Renal cortex interstitium (tissue), 15 donors: ENCODE measurements around the gene CPNE9. TPM values are rescaled to one million over a fixed set of nuclear protein-coding genes. Genes with fewer than 3 reads are reported as not detected.

Experiments
- DNase-seq, 11 donors: peaks; one replicate each; pipeline ENCODE4 v3.0.0-alpha.2; 2013; ENCODE audit warnings: low read depth in 9 of 11, low spot score in 4 of 11; ENCODE audit errors: extremely low read depth in 1 of 11
- long read RNA-seq, 16 experiments: transcript quantifications; one replicate each; lab custom pipeline, GENCODE V29; 2026
- polyA plus RNA-seq, 3 donors: library from polyadenylated mRNA; unstranded; fragments of 120-200 nt; gene quantifications; one replicate each; pipeline ENCODE4 v1.2.1, GENCODE V29; 2013; ENCODE audit not compliant: insufficient read length in 3 of 3

CPNE9 gene, protein sequence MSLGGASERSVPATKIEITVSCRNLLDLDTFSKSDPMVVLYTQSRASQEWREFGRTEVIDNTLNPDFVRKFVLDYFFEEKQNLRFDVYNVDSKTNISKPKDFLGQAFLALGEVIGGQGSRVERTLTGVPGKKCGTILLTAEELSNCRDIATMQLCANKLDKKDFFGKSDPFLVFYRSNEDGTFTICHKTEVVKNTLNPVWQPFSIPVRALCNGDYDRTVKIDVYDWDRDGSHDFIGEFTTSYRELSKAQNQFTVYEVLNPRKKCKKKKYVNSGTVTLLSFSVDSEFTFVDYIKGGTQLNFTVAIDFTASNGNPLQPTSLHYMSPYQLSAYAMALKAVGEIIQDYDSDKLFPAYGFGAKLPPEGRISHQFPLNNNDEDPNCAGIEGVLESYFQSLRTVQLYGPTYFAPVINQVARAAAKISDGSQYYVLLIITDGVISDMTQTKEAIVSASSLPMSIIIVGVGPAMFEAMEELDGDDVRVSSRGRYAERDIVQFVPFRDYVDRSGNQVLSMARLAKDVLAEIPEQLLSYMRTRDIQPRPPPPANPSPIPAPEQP
- polyA plus RNA-seq: under 1 TPM in 1 of 3 donors, not detected in 2; 0.29 TPM
- long read RNA-seq, donor 1: 0 reads
- long read RNA-seq, donor 2: 0 reads
- long read RNA-seq, donor 3: 0 reads
- long read RNA-seq, donor 4: 0 reads
- long read RNA-seq, donor 5: 0 reads
- long read RNA-seq, donor 6: 0 reads
- long read RNA-seq, donor 7: 0 reads
- long read RNA-seq, donor 8: 0 reads
- long read RNA-seq, donor 9: 0 reads
- long read RNA-seq, donor 10: 0 reads
- long read RNA-seq, donor 11: 0 reads
- long read RNA-seq, donor 12: 0 reads
- long read RNA-seq, donor 13: 0 reads
- long read RNA-seq, donor 14: 0 reads
- long read RNA-seq, donor 15: 0 reads
- long read RNA-seq, donor 16: 0 reads

DNA sequence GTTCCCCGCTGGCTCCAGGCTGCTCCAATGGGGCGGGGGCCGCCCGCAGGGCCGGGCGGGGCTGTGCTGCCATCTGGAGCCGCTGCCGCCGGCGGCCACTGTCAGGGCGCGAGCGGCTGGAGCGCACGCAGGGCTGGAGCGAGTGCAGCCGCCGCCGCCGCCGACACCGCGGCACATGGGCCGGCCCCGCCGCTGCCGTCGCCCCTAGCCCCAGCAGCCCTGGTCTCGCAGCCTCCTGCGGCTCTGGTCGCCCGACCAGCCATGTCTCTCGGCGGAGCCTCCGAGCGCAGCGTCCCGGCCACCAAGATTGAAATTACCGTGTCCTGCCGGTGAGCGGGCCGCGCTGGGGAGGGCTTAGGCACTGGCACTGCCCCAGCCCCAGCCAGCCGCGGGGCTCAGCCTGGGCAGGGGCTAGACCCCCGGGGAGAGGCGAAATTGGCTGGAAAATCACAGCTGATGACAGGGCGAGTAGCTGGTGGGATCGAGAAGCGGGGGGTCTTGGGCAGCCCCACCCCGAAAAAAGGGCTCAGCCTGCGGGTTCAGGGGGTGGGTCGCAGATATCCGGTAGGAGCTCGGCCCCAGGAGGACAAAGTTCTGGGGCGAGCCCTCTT lies at the start of gene CPNE9:
CPNE9 (plus strand) TSS at position 98 of the 611 bp plus-strand sequence; CDS start at position 262, 164 bp downstream.
- DNase-seq: no peak

- no peak for DNase-seq
These were observed 43.8 kb upstream of the CPNE9 start for GRCh38 chr3:9659849-9660248.

- no peak for DNase-seq
These were observed 42.7 kb upstream of the CPNE9 start for GRCh38 chr3:9660972-9661371.

DNA sequence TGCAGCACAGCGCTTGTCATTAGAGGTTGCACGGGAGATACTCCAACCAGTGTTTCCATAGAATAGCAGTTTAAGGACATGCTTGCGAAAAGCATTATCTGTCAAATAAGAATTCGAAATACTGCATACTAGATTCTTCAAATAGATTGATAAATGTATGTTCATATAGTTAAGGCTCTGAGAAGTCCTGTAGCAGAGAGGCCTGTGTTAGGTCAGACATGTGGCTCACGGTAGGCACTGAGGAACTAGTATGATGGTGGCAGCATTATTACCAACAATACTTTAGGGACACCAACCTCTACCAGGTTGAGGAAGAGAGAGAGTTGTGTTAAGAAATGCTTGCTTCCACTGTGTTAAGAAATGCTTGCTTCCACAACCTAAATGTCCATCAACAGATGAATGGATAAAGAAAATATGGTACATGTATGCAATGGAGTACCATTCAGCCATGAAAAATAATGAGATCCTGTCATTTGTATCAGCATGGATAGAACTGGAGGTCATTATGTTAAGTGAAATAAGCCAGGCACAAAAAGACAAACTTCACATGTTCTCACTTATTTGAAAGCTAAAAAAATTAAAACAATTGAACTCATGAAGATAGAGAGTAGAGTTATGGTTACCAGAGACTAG lies 39.4 kb upstream of the CPNE9 start:
- DNase-seq: no peak

DNA sequence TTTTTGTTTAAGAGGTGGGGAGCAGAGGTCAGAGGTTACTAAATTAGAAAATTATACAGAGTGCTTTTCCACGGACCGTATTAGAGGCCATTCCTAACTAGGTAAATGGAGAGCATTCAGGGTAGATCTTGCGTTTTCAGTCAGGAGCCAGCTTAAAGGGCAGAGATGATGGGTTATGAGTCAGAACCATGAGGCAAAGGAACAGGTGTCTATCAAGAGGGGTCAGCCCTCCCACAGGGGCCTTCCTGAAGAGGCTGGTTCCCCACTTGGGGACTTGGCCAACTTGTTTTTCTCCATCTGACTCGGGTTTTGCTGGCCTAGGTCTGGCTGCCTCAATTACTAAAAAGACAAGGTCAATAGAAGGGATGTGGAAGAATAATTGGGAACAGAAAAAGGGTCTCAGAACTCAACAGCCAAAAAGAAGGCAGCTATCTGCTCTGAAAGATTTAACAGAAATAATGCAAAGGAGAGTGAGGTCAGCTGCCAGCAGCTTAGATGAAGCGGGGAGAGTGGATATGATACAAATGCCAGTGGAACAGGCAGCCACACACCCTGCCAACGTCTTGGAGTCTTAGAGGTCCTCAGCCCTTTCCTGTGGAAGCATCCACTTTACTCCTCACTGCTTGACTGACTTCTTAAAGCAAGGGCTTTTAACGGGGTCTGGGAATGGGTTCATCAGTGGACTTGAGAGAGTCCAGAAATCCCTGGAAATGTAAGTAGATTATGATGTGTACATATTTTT lies 36.8 kb upstream of the CPNE9 start:
- no peak for DNase-seq

DNA sequence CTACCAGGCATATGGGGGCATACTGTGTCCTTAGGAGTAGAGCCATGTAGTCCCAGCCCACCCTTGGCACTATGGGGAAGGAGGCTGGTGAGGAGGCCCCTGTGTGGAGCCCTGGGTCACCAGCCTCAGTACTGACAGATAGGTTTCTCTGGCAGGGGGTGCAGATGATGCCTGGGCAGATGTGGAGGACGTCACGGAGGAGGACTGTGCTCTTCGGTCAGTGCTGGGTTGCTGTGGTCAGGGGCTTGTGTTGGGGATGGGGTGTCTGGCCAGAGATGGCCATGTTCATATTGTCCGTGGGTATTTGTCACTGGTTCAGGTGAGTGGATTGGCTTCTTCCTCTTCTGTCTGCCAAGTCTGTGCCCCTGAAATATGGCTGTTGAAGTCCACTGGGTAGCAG lies 34.4 kb upstream of the CPNE9 start:
- DNase-seq: no peak

GRCh38 chr3:9669720-9670432 lies 33.8 kb upstream of the CPNE9 start:
- no peak for DNase-seq

- DNase-seq: no peak
These were observed 30.6 kb upstream of the CPNE9 start for GRCh38 chr3:9673082-9673481.

DNA sequence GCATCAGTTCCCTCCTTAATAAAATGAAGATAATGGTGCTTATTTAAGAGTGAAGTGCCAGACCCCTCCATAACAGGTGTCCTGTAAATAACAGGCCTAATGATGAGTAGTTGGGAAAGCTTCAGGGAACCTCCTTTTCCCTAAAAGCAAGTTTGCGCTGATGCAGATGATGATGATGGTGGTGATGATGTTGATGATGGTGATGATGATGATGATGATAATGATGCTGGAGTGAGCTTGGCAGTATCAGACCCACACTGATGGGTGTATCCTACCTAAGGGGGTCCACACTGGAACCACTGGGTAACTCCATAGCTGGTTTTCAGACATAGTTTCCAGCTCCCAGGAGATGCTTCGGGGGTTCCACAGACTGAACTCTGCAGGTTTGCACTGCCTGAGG lies 29.9 kb upstream of the CPNE9 start:
- no peak for DNase-seq

DNA sequence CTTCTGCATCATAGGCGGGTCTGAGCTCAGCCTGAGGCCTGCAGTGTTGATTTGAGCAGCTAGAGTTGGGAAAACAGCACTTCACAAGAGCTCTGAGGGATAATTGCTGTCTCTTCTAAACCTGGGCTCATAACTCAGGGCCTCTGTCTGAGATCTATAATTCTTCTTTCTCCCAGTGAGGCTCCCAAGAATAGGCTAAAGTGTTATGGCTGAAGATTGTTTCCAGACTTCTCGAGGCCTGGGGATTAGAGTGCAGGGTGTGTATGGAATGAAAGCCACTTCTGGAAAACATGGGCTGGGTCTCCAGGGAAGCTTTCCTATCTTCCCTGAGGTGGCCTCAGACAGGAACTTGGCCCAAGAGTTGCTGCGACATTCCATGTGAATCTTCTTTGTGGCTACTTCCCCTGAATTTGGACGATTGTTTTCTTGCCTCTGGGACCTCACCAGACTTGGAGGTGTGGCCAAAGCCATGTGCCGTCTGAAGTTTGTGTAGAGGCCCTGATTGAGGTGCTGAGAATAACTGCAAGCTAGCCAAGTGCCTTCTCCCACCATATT lies 27.8 kb upstream of the CPNE9 start:
- DNase-seq: no peak

GRCh38 chr3:9676785-9677184 lies 26.8 kb upstream of the CPNE9 start:
- DNase-seq: no peak

DNA sequence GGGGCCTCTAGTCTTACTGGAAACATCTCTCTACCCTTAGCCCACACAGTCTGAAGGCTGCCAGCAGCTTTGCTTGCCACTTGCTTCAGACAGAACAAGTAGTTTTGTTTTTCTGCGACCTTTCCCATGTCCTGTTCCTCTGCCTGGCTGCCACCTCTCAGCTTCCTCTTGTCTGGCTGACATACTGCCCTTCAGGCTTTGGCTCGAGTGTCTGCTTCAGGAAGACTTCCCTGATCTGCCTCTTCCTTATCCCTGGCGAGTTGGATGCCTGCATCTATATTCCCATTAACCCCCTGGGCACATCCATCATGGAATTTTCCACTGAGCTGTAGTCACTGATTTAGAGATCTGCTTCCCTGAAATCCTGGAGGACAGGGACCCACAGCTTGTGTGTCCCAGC lies 25.1 kb upstream of the CPNE9 start:
- no peak for DNase-seq

DNA sequence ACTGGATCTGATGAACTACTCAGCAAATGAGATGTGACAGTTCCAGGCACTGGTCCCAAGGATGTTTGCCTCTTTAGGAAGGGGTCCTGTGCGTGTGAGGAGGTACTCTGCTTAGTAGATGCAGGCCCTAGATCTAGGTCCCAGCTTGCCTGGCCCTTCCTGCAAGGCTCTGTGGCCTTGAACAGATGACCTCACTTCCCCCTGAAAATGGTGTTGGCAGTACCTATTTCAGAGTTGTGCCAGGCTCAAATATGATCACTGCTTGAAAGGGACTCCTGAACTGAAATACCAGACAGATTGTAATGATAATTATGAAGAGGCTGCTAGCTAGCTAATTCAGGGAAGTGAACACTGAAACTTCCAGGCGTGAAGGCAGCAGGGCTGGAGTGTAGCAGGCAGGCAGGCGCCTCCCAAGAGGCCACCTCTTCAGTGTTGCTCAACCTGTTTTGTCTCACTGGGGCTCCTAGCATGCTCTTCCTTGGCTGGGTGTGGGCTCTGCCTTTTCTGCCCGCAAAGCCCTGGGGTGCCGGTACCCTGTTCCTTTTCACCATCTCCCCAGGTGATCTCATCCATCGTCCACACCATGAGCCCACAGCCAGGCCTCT lies 24.1 kb upstream of the CPNE9 start:
- no peak for DNase-seq

DNA sequence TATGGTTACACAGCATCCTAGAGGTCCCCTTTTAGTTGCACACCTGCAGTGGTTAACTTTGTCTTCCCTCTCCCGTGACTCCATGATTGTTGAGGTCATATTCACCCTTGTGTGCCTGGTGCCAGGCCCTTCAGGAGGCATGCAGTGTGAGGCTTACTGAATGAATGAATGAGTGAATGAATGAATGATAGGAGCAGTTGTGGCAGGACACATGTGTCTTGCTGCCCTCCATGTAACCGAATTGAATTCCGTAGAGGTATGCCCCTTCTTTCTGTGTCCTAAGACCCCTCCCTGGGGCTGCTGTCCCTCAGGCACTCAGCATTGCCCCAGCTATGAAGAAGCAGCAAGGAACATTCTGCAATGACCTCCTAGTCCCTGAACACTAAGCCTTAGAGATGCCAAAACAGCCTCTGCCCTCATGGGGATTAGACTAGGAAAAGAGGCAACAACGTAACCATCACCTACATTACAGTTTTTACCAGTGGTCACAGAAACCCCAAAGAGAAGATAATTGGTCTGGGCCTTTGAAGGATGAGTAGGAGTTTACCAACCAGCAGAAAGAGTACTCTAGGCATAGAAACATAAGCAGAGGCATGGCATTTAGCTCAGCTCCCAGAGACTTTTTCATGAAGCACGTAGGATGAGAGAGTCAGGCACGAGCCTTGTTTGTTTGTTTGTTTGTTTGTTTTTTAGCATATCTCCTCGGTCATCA lies 22.5 kb upstream of the CPNE9 start:
- no peak for DNase-seq

DNA sequence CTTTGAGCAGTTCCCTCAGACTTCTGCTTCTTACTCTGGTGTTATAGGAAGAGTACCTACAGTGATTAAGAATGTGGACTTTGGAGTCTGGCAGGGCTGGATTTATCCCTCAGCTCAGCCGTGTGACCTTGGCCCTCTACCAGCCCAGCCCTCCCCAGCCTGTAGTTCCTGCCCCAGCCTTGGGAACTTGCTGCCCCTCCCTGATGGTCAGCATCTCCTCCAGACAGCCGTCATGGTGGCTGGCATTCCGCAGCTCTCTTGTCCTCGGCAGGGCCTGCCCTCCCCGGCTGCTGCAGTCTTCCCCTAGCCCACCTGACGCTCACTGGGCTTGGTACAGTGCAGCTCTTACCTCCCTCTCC lies 21.9 kb upstream of the CPNE9 start:
- DNase-seq: no peak

DNA sequence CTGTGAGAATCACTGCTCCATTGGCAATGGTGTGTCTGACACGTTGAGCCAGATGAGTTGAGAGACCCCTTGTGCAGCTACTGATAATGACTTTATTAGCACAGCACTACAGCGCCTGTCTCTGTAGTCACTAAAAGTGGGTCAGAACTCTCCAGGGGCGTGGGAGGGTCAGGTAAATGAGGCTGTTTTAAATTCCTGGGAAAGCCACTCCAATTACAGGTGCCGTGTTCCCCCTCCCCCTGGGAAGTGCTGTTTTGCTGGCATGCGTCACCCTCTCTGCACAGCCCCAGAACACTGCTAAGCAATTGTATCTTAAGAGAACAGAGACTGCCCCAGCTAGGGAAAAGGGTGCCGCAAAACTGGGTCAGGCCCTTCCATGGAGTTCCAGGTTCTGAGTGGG lies 21.5 kb upstream of the CPNE9 start:
- DNase-seq: no peak

GRCh38 chr3:9683426-9683825 lies 20.2 kb upstream of the CPNE9 start:
- DNase-seq: no peak
